ENCODE measurements around the gene SNAPC4.

DNA sequence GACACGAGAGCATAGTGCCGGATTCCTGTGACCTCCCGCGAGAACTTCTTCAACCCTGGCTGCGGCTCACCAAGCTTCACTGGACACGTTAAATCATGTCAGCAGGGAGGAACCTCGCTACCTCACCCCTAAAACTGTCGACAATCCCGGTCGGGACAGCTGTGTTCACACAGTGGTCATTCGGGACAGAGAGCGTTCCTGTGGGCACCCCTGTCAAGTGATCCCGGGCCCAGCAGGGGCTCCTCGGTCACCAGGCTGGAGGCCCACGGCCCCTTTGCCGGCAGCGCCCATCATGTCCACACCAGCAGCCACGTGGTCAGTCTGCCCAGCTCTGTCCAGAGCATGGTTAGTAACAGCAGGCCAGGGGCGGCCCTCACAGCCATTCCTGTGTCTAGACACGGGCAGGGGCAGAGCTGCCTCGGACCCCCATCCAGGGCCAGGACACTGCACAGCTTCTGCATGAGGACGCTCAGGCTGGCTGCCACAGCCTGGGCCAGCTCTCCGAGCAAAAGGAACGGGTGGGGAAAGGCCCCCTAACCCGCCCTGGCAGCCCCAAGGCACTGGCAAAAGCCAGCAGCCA lies 36.2 kb upstream of the SNAPC4 start:
- TF ChIP-seq CTCF (conservative IDR thresholded peaks at IDR 0.05; ENCODE audit: low read depth, low read length): no peak
- no peak for TF ChIP-seq EZH2 (IDR thresholded peaks at IDR 0.05; ENCODE audit: borderline replicate concordance, low read depth, low read length, poor library complexity, severe bottlenecking)

All from A673 (cell line).